ENCODE results near the gene GCM1. TPM values are rescaled to one million over a fixed set of nuclear protein-coding genes. Genes with fewer than 3 reads are reported as not detected.

Gene GCM1
- total RNA-seq, 2 experiments from 2014 or later = 0.10 TPM; not detected in 1

- no peaks in the 10 kb centered on the region for H3K4me1 Mint-ChIP-seq (ENCODE audit: low read depth)
- H3K27me3 Mint-ChIP-seq (ENCODE audit: low read depth) = no peaks in the 10 kb centered on the region
- no peak overlapping the region for H3K4me3 Mint-ChIP-seq
- no peak for DNase-seq
- H3K36me3 Mint-ChIP-seq (ENCODE audit: low read depth) = peaks cover 10% of the 10 kb centered on the region
- no peak overlapping the region for H3K27ac Mint-ChIP-seq
- H3K9me3 Mint-ChIP-seq = no peaks in the 10 kb centered on the region
- intact Hi-C loops (cut with micrococcal nuclease) = no loop called here
- CTCF ChIA-PET = interaction anchor here (0.6 kb wide), 1 partner anchor 20 kb away, joined by 3 read pairs; no protein-coding TSS in a partner anchor
Observed at GRCh38 chr6:53100561-53100960, 48.1 kb downstream of the GCM1 start.

- peaks cover 24% of the 10 kb centered on the region for H3K36me3 Mint-ChIP-seq (ENCODE audit: low read depth)
- intact Hi-C loops (cut with micrococcal nuclease) = no loop called here
- no peaks in the 10 kb centered on the region for H3K9me3 Mint-ChIP-seq
- no peak overlapping the region for H3K27ac Mint-ChIP-seq
- CTCF ChIA-PET = interaction anchor here (0.7 kb wide), 1 partner anchor 57 kb away, joined by 6 read pairs; no protein-coding TSS in a partner anchor
- no peak overlapping the region for H3K4me3 Mint-ChIP-seq
- no peak for DNase-seq
- H3K4me1 Mint-ChIP-seq (ENCODE audit: low read depth) = no peaks in the 10 kb centered on the region
- H3K27me3 Mint-ChIP-seq (ENCODE audit: low read depth) = no peaks in the 10 kb centered on the region
Observed at GRCh38 chr6:53095716-53096115, 52.9 kb downstream of the GCM1 start.

- Mint-ChIP-seq H3K9me3 (no peaks in the 10 kb centered on the region), H3K27ac (no peak overlapping the region), H3K4me1 (ENCODE audit: low read depth) (no peaks in the 10 kb centered on the region), H3K27me3 (ENCODE audit: low read depth) (no peaks in the 10 kb centered on the region), H3K4me3 (no peak overlapping the region), H3K36me3 (ENCODE audit: low read depth) (peaks cover 24% of the 10 kb centered on the region)
- CTCF ChIA-PET = no interaction called here
- no peak for DNase-seq
- intact Hi-C loops (cut with micrococcal nuclease) = no loop called here
Observed at GRCh38 chr6:53095270-53095669, 53.4 kb downstream of the GCM1 start.

- DNase-seq = no peak
- H3K4me1 Mint-ChIP-seq (ENCODE audit: low read depth) = no peaks in the 10 kb centered on the region
- no peaks in the 10 kb centered on the region for H3K9me3 Mint-ChIP-seq
- no peaks in the 10 kb centered on the region for H3K27me3 Mint-ChIP-seq (ENCODE audit: low read depth)
- no peak overlapping the region for H3K27ac Mint-ChIP-seq
- intact Hi-C loops (cut with micrococcal nuclease) = no loop called here
- CTCF ChIA-PET = no interaction called here
- no peak overlapping the region for H3K4me3 Mint-ChIP-seq
- peaks cover 21% of the 10 kb centered on the region for H3K36me3 Mint-ChIP-seq (ENCODE audit: low read depth)
Observed at GRCh38 chr6:53090576-53090975, 58.1 kb downstream of the GCM1 start.

GRCh38 chr6:53089948-53090347 lies 58.7 kb downstream of the GCM1 start:
- Mint-ChIP-seq H3K4me3 (no peak overlapping the region), H3K27ac (no peak overlapping the region), H3K4me1 (ENCODE audit: low read depth) (no peaks in the 10 kb centered on the region), H3K27me3 (ENCODE audit: low read depth) (no peaks in the 10 kb centered on the region), H3K36me3 (ENCODE audit: low read depth) (peaks cover 17% of the 10 kb centered on the region), H3K9me3 (no peaks in the 10 kb centered on the region)
- CTCF ChIA-PET = no interaction called here
- intact Hi-C loops (cut with micrococcal nuclease) = no loop called here
- DNase-seq = no peak

GRCh38 chr6:53086302-53086701 lies 62.3 kb downstream of the GCM1 start:
- Mint-ChIP-seq H3K36me3 (ENCODE audit: low read depth) (peaks cover 24% of the 10 kb centered on the region), H3K27me3 (ENCODE audit: low read depth) (no peaks in the 10 kb centered on the region), H3K4me1 (ENCODE audit: low read depth) (no peaks in the 10 kb centered on the region), H3K4me3 (no peak overlapping the region), H3K9me3 (no peaks in the 10 kb centered on the region), H3K27ac (no peak overlapping the region)
- CTCF ChIA-PET = interaction anchor here (0.7 kb wide), 1 partner anchor 8 kb away, joined by 4 read pairs; no protein-coding TSS in a partner anchor
- intact Hi-C loops (cut with micrococcal nuclease) = no loop called here
- no peak for DNase-seq

GRCh38 chr6:53080813-53081212 lies 67.8 kb downstream of the GCM1 start:
- H3K27ac Mint-ChIP-seq = no peak overlapping the region
- no peak for DNase-seq
- H3K27me3 Mint-ChIP-seq (ENCODE audit: low read depth) = no peaks in the 10 kb centered on the region
- no peak overlapping the region for H3K4me3 Mint-ChIP-seq
- intact Hi-C loops (cut with micrococcal nuclease) = no loop called here
- H3K4me1 Mint-ChIP-seq (ENCODE audit: low read depth) = no peaks in the 10 kb centered on the region
- CTCF ChIA-PET = interaction anchor here (0.6 kb wide), 1 partner anchor 20 kb away, joined by 3 read pairs; no protein-coding TSS in a partner anchor
- H3K36me3 Mint-ChIP-seq (ENCODE audit: low read depth) = peaks cover 34% of the 10 kb centered on the region
- H3K9me3 Mint-ChIP-seq = no peaks in the 10 kb centered on the region

Other genes starting within 250 kb of the GCM1 start
- not detected for gene GSTA3, start 239.1 kb downstream of the GCM1 start, total RNA-seq
- gene GSTA4, start 153.6 kb downstream of the GCM1 start, total RNA-seq = 10 to 100 TPM; 21.6 to 21.7 TPM
- gene CILK1, start 87.0 kb downstream of the GCM1 start, total RNA-seq = 1 to 10 TPM; 6.8 to 7.2 TPM
- 10 to 100 TPM; 40.6 to 45.0 TPM for gene FBXO9, start 83.4 kb downstream of the GCM1 start, total RNA-seq
- gene ELOVL5, start 200.1 kb upstream of the GCM1 start, total RNA-seq = 100 to 1,000 TPM; 132 to 136 TPM

Data from activated naive CD4-positive, alpha-beta T cell treated with anti-CD3 and anti-CD28 coated beads for 36 hours (primary cell).